Progenitor cell of endocrine pancreas (in vitro differentiated cells): Measurements from ENCODE around the gene ADAMTS10. TPM values are rescaled to one million over a fixed set of nuclear protein-coding genes. Genes with fewer than 3 reads are reported as not detected.
A peak's percentile ranks its signal among the peaks of the same experiment; 100 is the strongest.

Experiments
- DNase-seq: peaks from one replicate; pipeline ENCODE4 v3.0.0; 2021; ENCODE audit warnings: low spot score; ENCODE audit not compliant: unreplicated experiment
- H3K27ac Mint-ChIP-seq: 2 replicates; pipeline ENCODE4 v1.8.0; 2021; ENCODE audit warnings: mild to moderate bottlenecking, moderate library complexity, mixed read lengths
- H3K27me3 Mint-ChIP-seq: 2 replicates; pipeline ENCODE4 v1.8.0; 2021; ENCODE audit warnings: mixed read lengths
- H3K36me3 Mint-ChIP-seq: 2 replicates; pipeline ENCODE4 v1.8.0; 2022; ENCODE audit warnings: mixed read lengths; ENCODE audit not compliant: insufficient read depth
- H3K4me1 Mint-ChIP-seq: 2 replicates; pipeline ENCODE4 v1.8.0; 2021; ENCODE audit warnings: low read depth, mixed read lengths
- H3K4me3 Mint-ChIP-seq: 2 replicates; pipeline ENCODE4 v1.8.0; 2021; ENCODE audit warnings: low read depth, mild to moderate bottlenecking, moderate library complexity, mixed read lengths
- H3K9me3 Mint-ChIP-seq: 2 replicates; pipeline ENCODE4 v1.8.0; 2021; ENCODE audit warnings: low read depth, mixed read lengths
- CTCF ChIP-seq: fragments of 200-600 bp; sonication (generic); IDR thresholded peaks from one replicate; pipeline ENCODE4 v1.5.0; 2021; ENCODE audit warnings: antibody characterized with exemption, mild to moderate bottlenecking; ENCODE audit not compliant: unreplicated experiment
- total RNA-seq: library from RNA; stranded (reverse); gene quantifications from 2 replicates; pipeline ENCODE4 v1.2.1, GENCODE V29; 2021

Gene ADAMTS10
- total RNA-seq, 1 donor from 2014 or later, result 53.0 TPM

GRCh38 chr19:8600816-8601215, 9.7 kb downstream of the ADAMTS10 start:
- Mint-ChIP-seq H3K36me3 (peaks cover 19% of the 10 kb centered on the region), H3K27me3 (no peaks in the 10 kb centered on the region), H3K9me3 (no peaks in the 10 kb centered on the region), H3K27ac (no peak overlapping the region), H3K4me3 (no peak overlapping the region), H3K4me1 (no peaks in the 10 kb centered on the region)
- no peak for TF ChIP-seq CTCF
- no peak for DNase-seq

GRCh38 chr19:8600064-8600463, 10.5 kb downstream of the ADAMTS10 start:
- Mint-ChIP-seq H3K36me3 (peaks cover 17% of the 10 kb centered on the region), H3K27me3 (no peaks in the 10 kb centered on the region), H3K27ac (no peak overlapping the region), H3K9me3 (no peaks in the 10 kb centered on the region), H3K4me1 (no peaks in the 10 kb centered on the region), H3K4me3 (no peak overlapping the region)
- DNase-seq, result no peak
- TF ChIP-seq CTCF, result no peak

GRCh38 chr19:8596168-8596567, 14.3 kb downstream of the ADAMTS10 start:
- Mint-ChIP-seq H3K9me3 (peaks cover 6% of the 10 kb centered on the region), H3K4me1 (peaks cover 2% of the 10 kb centered on the region), H3K27me3 (peaks cover 3% of the 10 kb centered on the region), H3K27ac (no peak overlapping the region), H3K36me3 (peaks cover 17% of the 10 kb centered on the region), H3K4me3 (no peak overlapping the region)
- no peak for TF ChIP-seq CTCF
- no peak for DNase-seq

- H3K27ac Mint-ChIP-seq, result no peak overlapping the region
Measured at GRCh38 chr19:8595651-8596050, 14.9 kb downstream of the ADAMTS10 start.

GRCh38 chr19:8593931-8594330, 16.6 kb downstream of the ADAMTS10 start:
- peaks cover 6% of the 10 kb centered on the region for H3K9me3 Mint-ChIP-seq
- peaks cover 12% of the 10 kb centered on the region for H3K27me3 Mint-ChIP-seq
- no peak for DNase-seq
- no peak overlapping the region for H3K27ac Mint-ChIP-seq
- peak; percentile 14 for TF ChIP-seq CTCF
- H3K4me1 Mint-ChIP-seq, result peaks cover 2% of the 10 kb centered on the region
- H3K4me3 Mint-ChIP-seq, result no peak overlapping the region
- peaks cover 16% of the 10 kb centered on the region for H3K36me3 Mint-ChIP-seq

More at GRCh38 chr19:8595651-8596050, 14.9 kb downstream of the ADAMTS10 start:
- Mint-ChIP-seq H3K4me1 (peaks cover 2% of the 10 kb centered on the region), H3K27me3 (peaks cover 8% of the 10 kb centered on the region), H3K4me3 (no peak overlapping the region), H3K9me3 (peaks cover 6% of the 10 kb centered on the region), H3K36me3 (peaks cover 17% of the 10 kb centered on the region)
- DNase-seq, result no peak
- TF ChIP-seq CTCF, result no peak
